Erythroblast (primary cell): ENCODE results near the gene ING3.

Experiments used
- GATA1 ChIP-seq: IDR thresholded peaks from 2 replicates; pipeline ENCODE4 v1.6.1; 2011; ENCODE audit warnings: low read depth, mild to moderate bottlenecking, control low read depth, low read length, moderate library complexity
- POLR2A ChIP-seq: IDR thresholded peaks from 2 replicates; pipeline ENCODE4 v1.6.1; 2011; ENCODE audit warnings: mild to moderate bottlenecking, low read length

DNA sequence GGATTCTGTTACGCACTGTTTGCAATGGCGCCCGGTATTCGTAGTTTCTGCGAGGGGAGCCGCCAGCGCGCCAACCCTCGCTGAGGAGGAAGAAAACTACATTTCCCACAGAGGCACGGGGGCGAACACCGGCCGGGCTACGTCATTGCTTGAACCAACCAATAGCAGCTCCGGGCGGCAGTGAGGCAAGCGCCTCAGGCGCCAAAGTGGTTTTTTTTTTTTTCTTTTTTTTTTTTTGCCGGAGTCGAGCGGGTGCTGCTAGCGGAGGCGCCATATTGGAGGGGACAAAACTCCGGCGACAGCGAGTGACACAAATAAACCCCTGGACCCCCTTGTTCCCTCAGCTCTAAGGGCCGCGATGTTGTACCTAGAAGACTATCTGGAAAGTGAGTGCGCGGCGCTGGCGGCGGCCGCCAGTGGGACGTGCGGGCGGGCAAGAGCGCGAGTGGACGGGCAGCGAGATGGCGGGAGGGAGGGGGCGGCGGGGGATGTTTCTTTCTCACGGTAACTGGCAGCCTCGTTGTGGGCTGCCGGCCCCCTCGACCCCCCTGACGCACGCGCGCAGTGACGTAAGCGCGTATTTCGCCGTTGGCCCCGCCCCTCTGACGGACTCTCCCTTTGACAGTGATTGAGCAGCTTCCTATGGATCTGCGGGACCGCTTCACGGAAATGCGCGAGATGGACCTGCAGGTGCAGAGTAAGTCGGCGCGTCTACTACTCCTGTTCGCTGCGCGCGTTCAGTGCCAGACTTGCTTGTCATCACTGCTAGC, at the start of gene ING3:
- TF ChIP-seq POLR2A (peak; percentile 74), GATA1 (no peak)
